Measurements from ENCODE around the gene MRPL36. TPM values are rescaled to one million over a fixed set of nuclear protein-coding genes. Genes with fewer than 3 reads are reported as not detected.

MRPL36 gene
- total and polyA plus RNA-seq, 2 of the 4 experiments (the other 2 are of a cell fraction) = 85.9 to 103 TPM

GRCh38 chr5:1751026-1751863 lies 48.4 kb downstream of the MRPL36 start:
- dilution Hi-C loops (cut with HindIII; ENCODE audit: low sequenced_read_pairs, unreplicated experiment) = no loop called here
- Histone ChIP-seq H2AK5ac (ENCODE audit: low read depth, low read length) (no peak overlapping the region), H3K36me3 (ENCODE audit: control insufficient read depth, insufficient read depth, low read length) (no peaks in the 10 kb centered on the region), H3K79me1 (ENCODE audit: low read depth in 1 of 2, low read length in 2 of 2) (no peaks in the 10 kb centered on the region), H2BK120ac (ENCODE audit: low read depth, low read length) (no peak overlapping the region), H3K4me1 (ENCODE audit: control insufficient read depth, insufficient read depth, low read length) (no peaks in the 10 kb centered on the region), H3K4ac (ENCODE audit: low read depth, low read length) (no peak overlapping the region), H2AK9ac (replicated peaks; ENCODE audit: low read depth, low read length, poor library complexity) (no peak overlapping the region), H3K56ac (ENCODE audit: extremely low read depth, insufficient read depth, low read length) (no peak overlapping the region), H3K27me3 (ENCODE audit: control insufficient read depth, insufficient read depth, low read length) (peaks cover 13% of the 10 kb centered on the region; the same call in 1 of the 2 replicates), H4K5ac (ENCODE audit: low read depth, low read length) (no peak overlapping the region), H2BK15ac (ENCODE audit: low read depth, low read length) (no peak overlapping the region), H2BK20ac (ENCODE audit: low read depth, low read length) (no peak overlapping the region), H3K4me3 (ENCODE audit: insufficient read depth, low read depth, low read length) (no peak overlapping the region), H4K20me1 (ENCODE audit: insufficient read depth, low read length) (no peaks in the 10 kb centered on the region; the same call in 1 of the 2 replicates), H2AFZ (replicated peaks; ENCODE audit: low read length, poor library complexity) (peak overlapping the region; percentile 32), H3K9ac (ENCODE audit: low read depth, low read length) (no peak overlapping the region), H3K18ac (ENCODE audit: low read depth, low read length) (no peak overlapping the region), H3K4me2 (ENCODE audit: low read depth, low read length) (no peak overlapping the region), H3K9me3 (ENCODE audit: control insufficient read depth, insufficient read depth, low read length) (no peaks in the 10 kb centered on the region), H3K14ac (replicated peaks; ENCODE audit: low read depth, low read length) (no peak overlapping the region), H4K91ac (ENCODE audit: insufficient read depth, low read depth, low read length) (no peak overlapping the region), H3K27ac (ENCODE audit: insufficient read depth, low read length) (no peak overlapping the region), H2BK5ac (ENCODE audit: low read depth, low read length, poor library complexity, severe bottlenecking) (no peak overlapping the region), H3K23ac (ENCODE audit: low read depth, low read length) (no peak overlapping the region), H3K9me1 (ENCODE audit: insufficient read depth, low read length) (no peaks in the 10 kb centered on the region), H4K8ac (ENCODE audit: low read depth in 2 of 2, low read length in 2 of 2) (no peak overlapping the region)
- CTCF ChIA-PET = no interaction called here
- intact Hi-C loops (cut with micrococcal nuclease) = no loop called here
- no TSS peak for BruUV-seq (replicated peaks)
- in situ Hi-C loops (cut with MboI; ENCODE audit: low sequenced_read_pairs) = no loop called here
- POLR2A ChIA-PET (ENCODE audit: unreplicated experiment) = no interaction called here
- ATAC-seq (ENCODE audit: low read depth) (no peak), DNase-seq (no peak)
- WGBS, 2 experiments (ENCODE audit: extremely low coverage in 2 of 2, insufficient read length in 1 of 2) = 42% methylated on average over 15 of the region's 27 CpGs; no CpG with 5 or more reads in 1 of the 2 experiments
- TF ChIP-seq SMC3 (IDR thresholded peaks at IDR 0.05; ENCODE audit: low read depth, low read length) (no peak), NFE2L2 (IDR thresholded peaks at IDR 0.05; ENCODE audit: low read depth, low read length) (no peak), RAD21 (IDR thresholded peaks at IDR 0.05; ENCODE audit: low read length) (no peak), USF2 (IDR thresholded peaks at IDR 0.05; ENCODE audit: low read depth, low read length) (no peak), CTCF (conservative IDR thresholded peaks at IDR 0.05; ENCODE audit: low read depth, low read length) (no peak), FOS (IDR thresholded peaks at IDR 0.05; ENCODE audit: low read depth, low read length) (no peak), MXI1 (IDR thresholded peaks at IDR 0.05; ENCODE audit: borderline replicate concordance, low read depth, low read length) (no peak), ELK1 (IDR thresholded peaks at IDR 0.05; ENCODE audit: borderline replicate concordance, low read depth, low read length) (no peak), POLR2A (IDR thresholded peaks at IDR 0.05; ENCODE audit: low read depth, low read length) (no peak), BHLHE40 (IDR thresholded peaks at IDR 0.05; ENCODE audit: low read depth, low read length) (no peak), MAFK (IDR thresholded peaks at IDR 0.05; ENCODE audit: low read depth, low read length) (no peak), MAZ (IDR thresholded peaks at IDR 0.05; ENCODE audit: borderline replicate concordance, low read depth, low read length) (no peak), CHD1 (IDR thresholded peaks at IDR 0.05; ENCODE audit: low read depth, low read length) (no peak), CEBPB (IDR thresholded peaks at IDR 0.05; ENCODE audit: low read depth, low read length) (no peak), RCOR1 (IDR thresholded peaks at IDR 0.05; ENCODE audit: insufficient replicate concordance, low read length) (no peak)

All from IMR-90 (cell line).